ENCODE measurements around the gene UQCRH.
"Not testable (repeated sequence)": the region's sequence is repeated elsewhere in the genome, so short reads cannot be mapped to it uniquely, and the experiment has no call there.

UQCRH gene

DNA sequence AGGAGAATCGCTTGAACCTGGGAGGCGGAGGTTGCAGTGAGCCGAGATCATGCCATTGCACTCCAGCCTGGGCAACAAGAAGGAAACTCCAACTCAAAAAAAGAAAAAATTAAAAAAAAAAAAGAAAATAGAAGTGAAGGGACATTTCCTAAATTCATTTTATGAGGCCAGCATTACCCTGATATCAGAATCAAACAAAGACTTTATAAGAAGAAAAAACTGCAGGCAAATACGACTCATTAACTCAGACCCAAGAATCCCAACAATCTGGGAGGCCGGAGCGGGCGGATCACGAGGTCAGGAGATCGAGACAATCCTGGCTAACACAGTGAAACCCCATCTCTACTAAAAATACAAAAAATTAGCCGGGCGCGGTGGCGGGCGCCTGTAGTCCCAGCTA lies 33.9 kb downstream of the UQCRH start:
- not testable (repeated sequence) for DNase-seq

DNA sequence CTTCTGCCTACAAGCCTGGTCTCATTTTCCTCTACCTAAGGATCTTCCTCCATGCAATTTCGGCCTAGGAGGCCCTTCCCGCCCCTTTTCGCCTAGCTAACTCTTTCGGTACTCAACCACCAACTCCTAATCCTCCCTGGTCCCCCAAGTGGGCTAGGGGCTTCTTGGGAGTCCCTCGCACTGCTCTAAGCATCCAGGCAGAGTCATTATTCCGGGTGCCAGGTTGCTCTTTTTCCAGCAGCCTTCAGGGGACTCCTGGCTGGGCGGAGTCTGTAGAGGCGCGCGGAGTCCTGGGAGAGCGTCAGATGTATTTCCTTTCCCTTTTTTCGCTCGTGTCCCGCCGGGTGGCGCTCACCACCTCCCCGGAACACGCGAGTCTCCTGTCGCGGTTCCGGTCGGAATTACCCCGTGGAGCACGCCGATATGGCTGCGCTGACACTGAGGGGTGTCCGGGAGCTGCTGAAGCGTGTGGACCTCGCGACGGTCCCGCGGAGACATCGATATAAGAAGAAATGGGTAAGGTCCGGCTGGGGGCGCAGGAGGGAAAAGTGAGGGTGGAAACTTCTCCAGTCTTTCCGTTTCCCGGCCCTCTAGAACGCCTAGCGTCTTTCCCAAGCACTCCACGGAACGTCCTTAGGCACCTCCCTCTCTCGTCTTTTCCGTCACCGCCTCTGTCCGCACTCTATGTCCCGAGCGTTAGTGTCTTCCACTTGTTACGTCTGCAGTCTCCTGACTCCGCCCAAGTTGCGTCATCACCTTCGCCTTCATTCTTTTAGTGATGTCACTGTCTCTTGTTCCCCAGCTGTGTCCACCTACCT lies 37.1 kb downstream of the UQCRH start, which contains the start of gene NSUN4:
Gene NSUN4, plus strand, starts transcription at position 404 of the 818 bp plus-strand sequence. Its CDS starts 20 bp downstream, at position 424.
- DNase-seq, result peak; percentile 76

DNA sequence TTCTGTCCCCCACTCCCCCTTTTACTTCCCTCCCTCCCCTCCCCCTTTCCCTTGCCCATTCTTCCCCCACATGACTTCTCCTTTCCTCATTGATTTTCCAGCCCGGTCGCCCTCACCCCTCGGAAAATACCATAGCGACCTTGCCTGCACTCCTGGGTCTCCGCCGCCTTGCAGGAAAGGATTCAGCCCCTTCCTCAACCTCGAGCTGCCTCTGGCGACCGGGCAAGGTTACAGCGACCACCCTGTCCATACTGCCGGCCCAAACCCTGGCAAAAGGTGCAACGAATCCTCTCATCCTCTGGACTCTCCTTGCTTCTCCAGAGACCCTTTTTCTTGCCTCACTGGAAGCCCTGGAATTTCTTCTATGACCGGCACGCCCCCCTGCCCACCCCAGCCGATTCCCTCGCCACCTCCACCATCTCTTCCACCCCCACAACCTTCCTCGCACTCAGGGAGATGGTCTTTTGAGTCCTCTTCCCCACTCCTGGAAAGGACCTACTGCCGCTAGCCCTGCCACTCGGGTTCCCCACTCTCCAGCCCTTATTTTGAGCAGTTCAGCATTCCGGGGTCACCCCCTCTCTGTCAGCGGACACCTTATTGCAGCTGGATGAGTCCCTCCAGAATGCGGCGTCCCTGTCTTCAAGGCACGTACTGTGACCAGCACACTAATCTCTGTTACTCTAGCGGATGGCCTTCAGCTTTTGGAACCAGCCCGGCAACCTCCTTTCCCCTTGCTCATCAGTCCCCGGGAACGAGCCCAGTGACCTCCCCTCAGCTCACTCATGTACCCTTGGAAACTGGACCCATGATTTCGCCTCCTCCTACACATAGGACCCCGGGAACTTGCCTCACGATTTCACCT lies 38.0 kb downstream of the UQCRH start:
- no peak for DNase-seq

DNA sequence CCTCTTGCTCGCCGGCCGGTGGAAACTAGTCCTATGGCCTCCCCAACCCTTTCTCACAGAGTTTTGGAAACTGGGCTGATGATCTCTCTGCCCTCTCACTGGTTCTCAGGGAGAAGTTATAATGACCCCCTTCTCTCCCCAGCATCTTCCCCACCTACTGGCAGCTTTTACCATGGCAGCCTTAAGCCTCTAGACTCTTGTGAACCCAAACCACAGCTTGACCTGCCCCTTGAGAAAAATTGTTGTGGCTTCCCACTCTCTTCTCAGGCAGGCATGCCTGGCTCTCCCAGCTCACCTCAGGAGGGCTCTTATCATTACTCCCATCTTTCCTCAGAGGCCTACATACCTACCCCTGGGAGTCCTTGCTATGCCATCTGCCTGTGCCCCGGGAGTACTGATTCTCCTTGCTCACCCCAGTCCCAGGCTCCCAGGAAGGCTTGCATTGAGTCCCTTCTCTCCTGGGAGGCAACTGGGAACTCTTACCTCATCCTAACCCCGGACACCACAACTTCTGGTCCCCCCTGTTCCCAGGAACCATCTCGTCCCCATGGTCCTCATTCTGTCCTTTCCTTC lies 38.7 kb downstream of the UQCRH start:
- DNase-seq, result no peak

DNA sequence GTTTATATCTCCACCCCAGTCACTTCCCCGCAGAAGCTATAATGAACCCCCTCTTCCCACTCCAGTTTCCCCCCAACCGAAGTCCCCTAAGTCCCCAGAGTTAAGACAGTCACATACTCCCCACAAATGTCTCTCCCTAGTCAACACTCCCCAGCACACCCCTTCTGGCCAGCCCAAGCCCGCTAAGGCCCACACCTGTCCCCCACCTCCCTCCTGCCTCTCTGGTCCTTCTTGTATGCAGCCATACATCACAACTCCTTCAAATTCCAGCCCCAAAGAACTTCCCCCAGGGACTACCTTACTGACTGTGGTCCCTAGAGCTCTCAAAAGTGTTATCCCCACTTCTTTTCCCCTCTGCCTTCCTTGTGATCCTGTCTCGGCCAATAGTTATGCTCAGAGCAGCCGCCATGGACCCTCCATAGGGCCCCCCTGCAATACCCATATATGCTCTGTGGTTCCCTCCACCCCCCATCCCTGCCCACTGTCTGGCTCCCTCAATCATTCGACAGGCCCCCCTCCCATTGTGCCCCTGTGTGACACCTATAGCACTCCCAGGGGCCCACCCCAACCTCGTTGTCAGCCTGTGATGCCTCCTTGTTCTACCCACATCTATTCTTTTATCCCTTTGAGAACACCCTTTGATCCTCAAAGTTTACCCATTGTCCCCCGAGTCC lies 39.3 kb downstream of the UQCRH start:
- no peak for DNase-seq

DNA sequence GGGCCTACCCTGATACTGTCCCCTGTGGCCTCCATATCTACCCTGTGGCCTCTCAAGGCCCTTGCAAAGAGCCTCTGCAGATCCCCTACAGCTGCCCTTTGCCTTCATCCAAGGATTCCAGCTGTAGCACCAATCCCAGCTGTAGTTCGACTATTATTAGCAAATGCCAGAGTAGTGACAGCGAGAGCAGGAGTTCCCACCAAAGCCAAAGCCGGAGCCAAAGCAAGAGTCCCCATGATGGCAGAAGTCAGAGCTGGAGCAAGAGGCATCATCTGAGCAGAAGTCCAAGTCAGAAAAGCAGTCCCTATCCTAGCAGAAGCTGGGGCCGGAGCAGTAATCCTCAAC lies 39.8 kb downstream of the UQCRH start:
- DNase-seq, result no peak

DNA sequence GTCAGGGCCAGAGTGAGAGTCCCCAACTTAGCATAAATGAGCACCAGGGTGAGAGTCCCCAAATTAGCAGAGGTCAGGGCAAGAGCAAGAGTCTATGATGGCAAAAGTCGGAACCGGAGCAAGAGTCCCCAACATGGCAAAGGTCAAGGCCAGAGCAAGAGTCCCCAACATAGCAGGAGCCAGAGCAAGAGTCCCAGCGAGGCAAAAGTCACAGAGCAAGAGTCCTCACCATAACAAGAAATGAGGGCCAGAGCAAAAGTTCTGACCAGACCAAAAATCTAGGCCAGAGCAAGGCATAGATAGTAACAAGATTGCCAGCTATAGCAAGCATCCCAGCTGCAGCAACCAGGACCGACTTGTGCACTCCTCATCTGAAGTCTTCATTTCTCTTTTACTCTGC lies 40.2 kb downstream of the UQCRH start:
- DNase-seq, result no peak

DNA sequence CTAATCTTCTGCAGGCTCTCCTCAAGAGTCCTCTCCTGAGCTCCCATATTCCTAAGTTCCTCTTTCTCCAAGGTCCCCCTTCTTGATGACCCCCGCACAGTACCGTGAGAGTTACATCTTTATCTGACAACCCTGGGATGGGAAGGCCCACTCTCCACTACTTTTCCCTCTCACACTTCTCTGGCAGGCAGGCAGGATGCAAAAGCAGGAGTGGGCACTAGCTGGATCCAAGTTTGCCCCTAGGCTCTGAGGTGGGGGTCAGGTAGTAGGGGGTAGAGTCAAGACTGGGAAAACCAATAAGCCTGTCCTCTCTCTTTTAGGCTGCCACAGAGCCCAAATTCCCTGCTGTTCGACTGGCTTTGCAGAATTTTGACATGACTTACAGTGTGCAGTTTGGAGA lies 41.0 kb downstream of the UQCRH start:
- DNase-seq, result no peak

DNA sequence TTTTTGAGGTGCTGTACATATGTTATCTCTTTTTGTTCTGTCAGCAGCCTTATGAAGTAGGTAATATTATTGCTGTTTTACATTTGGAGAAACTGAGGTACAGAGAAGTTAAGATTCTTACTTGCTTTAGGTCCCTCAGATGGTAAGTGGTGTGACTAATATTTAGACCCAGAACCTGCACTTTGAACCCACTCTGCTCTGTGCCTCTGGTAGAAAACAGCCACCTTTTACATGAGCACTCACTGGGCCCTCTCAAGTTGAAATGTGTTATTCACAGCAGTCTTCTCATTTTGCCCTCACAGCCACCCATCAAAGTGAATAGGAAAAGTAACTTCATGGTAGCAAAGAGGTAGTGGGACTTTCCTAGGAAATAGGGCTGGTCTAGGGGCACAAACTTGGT lies 41.8 kb downstream of the UQCRH start:
- no peak for DNase-seq

DNA sequence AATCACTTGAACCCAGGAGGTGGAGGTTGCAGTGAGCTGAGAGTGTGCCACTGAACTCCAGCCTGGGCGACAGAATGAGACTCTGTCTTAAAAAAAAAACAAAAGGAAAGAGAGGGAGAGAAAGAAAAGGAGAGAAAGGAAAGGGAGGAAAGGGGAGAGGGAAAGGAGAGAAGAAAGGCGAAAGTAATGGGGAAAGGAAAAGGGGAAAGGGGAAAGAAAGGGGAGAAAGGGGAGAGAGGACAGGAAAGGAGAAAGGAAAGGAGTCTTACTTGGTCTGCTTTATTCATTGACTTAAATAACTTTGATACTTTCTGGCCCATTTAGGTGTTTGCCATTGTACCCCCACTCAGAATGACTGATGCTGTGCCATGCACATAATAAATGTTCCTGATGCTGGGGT lies 48.9 kb downstream of the UQCRH start:
- no peak for DNase-seq

DNA sequence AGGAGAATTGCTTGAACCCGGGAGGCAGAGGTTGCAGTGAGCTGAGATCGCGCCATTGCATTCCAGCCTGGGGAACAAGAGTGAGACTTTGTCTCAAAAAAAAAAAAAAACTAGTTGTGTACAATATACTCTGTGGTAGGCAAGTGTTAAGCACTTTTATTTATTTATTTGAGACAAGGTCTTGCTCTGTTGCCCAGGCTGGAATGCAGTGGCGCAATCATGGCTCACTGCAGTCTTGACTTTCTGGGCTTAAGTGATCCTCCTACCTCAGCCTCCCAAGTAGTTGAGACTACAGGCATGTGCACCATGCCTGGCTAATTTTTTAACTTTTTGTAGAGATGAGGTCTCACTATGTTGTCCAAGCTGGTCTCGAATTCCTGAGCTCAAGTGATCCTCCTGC lies 52.4 kb downstream of the UQCRH start:
- not testable (repeated sequence) for DNase-seq

DNA sequence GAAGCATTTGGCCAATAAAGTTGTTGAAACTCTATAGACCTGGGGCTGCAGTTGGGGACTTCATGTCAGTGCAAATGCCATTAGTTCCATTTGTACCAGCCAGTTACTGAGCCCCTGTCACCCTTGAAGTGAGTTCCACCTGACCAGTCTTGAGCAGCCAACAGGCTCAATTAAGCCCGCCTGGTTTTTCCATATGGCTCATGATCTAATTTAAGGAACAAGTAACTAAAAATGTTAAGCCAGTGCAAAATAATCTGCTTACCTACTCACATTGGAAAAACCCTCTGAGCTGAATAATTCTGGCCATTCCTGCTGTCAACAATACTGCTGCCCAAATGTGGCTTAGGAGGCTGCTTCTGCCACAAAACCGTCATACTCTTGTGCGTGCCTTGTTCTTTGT lies 58.7 kb downstream of the UQCRH start:
- no peak for DNase-seq

DNA sequence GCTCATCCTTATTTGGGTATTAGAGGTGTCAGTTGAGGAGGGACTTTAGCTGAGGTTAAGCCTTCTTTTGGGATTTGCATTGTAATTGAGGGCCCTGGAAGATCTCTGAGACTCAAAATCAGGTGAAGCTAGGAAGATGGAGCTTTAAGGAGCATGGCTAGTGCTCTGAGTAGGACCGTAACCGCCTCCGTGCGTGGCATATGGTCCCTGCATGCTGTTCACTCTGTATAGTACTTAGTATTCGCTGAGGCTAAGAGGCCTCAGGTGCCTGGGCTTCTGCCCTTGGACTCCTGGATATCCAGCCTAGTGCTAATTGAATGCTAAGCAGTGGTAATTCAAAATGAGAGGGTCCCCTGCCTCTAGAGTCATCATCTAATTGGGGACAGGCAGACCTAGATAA lies 59.6 kb downstream of the UQCRH start:
- no peak for DNase-seq

DNA sequence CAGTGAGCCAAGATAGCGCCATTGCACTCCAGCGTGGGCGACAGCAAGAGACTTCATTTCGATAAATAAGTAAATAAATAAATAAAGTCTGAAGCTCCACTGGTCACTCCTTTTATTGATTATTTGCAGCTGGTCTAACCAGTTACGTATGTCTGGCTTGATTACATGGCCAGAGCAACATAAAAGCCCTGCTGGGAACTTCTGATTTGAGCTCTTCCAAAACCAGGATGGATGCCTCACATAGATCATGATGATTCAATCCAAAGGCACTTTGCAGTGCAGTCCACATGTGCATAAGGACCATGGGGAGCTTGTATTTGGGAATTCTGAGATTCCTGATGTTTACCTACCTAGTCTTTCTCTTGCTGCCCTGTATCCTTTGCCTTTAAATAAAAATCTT lies 61.1 kb downstream of the UQCRH start:
- DNase-seq, result no peak

DNA sequence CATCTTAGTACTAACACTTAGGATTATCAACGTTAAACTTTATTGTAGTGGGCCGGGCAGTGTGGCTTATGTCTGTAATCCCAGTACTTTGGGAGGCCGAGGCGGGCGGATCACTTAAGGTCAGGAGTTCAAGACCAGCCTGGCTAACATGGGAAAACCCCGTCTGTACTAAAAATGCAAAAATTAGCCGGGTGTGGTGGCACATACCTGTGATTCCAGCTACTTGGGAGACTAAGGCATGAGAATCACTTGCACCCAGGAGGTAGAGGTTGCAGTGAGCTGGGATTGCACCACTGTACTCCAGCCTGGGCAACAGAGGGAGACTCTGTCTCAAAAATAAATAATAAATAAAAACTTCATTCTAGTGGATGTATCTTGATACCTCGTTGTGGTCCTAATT lies 62.3 kb downstream of the UQCRH start:
- DNase-seq, result not testable (repeated sequence)

Measured in KG1 (cell line).